Colonic mucosa (tissue), 4 donors: ENCODE results near the gene ITSN1. TPM values are rescaled to one million over a fixed set of nuclear protein-coding genes. Genes with fewer than 3 reads are reported as not detected.
A peak's percentile ranks its signal among the peaks of the same experiment; 100 is the strongest.
"Not testable (repeated sequence)": the region's sequence is repeated elsewhere in the genome, so short reads cannot be mapped to it uniquely, and the experiment has no call there.

Experiments
- DNase-seq: peaks from one replicate; pipeline ENCODE4 v3.0.0-alpha.2; 2020
- H3K27ac ChIP-seq: fragments of 200-600 bp; one replicate; pipeline ENCODE4 v1.8.0; 2021
- H3K27me3 ChIP-seq: fragments of 200-600 bp; one replicate; pipeline ENCODE4 v1.8.0; 2021
- H3K36me3 ChIP-seq: fragments of 200-600 bp; one replicate; pipeline ENCODE4 v1.8.0; 2021
- H3K4me1 ChIP-seq: fragments of 200-600 bp; one replicate; pipeline ENCODE4 v1.8.0; 2021; ENCODE audit warnings: mild to moderate bottlenecking
- H3K4me3 ChIP-seq: fragments of 200-600 bp; one replicate; pipeline ENCODE4 v1.8.0; 2021
- H3K9ac ChIP-seq, 2 donors: one replicate each; pipeline ENCODE4 v1.7.0; 2013; ENCODE audit warnings: control low read depth in 2 of 2, low read depth in 2 of 2, low read length in 2 of 2
- H3K9me3 ChIP-seq: fragments of 200-600 bp; one replicate; pipeline ENCODE4 v1.8.0; 2021
- CTCF ChIP-seq: fragments of 200-600 bp; IDR thresholded peaks from one replicate; pipeline ENCODE4 v1.8.0; 2022; ENCODE audit warnings: antibody characterized with exemption, mild to moderate bottlenecking
- intact Hi-C: fragments of 100-400 bp; cut with DNase I; formaldehyde crosslinking; loops from one replicate; pipeline ENCODE4 v1.14.1; 2022
- total RNA-seq, 2 donors: library from RNA; stranded (reverse); fragmentation: NEBNext Ultra II Directional in 1 of 2; extraction: Animal tissue kit (Norgen Biotek cat#: 25700) in 1 of 2; gene quantifications; one replicate each; pipeline ENCODE4 v1.2.1, GENCODE V29; 2021
- donor health status: healthy.
- donor health status: DM: no; HTN: no; CAD: no.
- donor health status: DM: no; HTN: no; CAD: no.

ITSN1 gene
- total RNA-seq, 2 donors from 2014 or later, result 22.4 to 28.3 TPM

- peaks cover 6% of the 10 kb centered on the region for H3K36me3 ChIP-seq
- DNase-seq, result no peak
- H3K4me3 ChIP-seq, result no peak overlapping the region
- TF ChIP-seq CTCF, result no peak
- no peak overlapping the region for H3K27ac ChIP-seq
- no peak overlapping the region for H3K9ac ChIP-seq
- intact Hi-C loops, result no loop called here
- H3K9me3 ChIP-seq, result no peaks in the 10 kb centered on the region
- no peaks in the 10 kb centered on the region for H3K4me1 ChIP-seq
- no peaks in the 10 kb centered on the region for H3K27me3 ChIP-seq
These were observed 23.9 kb upstream of the ITSN1 start for GRCh38 chr21:33618407-33618806.

- peaks cover 7% of the 10 kb centered on the region for H3K36me3 ChIP-seq
- TF ChIP-seq CTCF, result no peak
- H3K4me3 ChIP-seq, result no peak overlapping the region
- no peak overlapping the region for H3K9ac ChIP-seq
- no peak for DNase-seq
- no peaks in the 10 kb centered on the region for H3K9me3 ChIP-seq
- intact Hi-C loops, result no loop called here
- H3K27ac ChIP-seq, result no peak overlapping the region
- H3K27me3 ChIP-seq, result no peaks in the 10 kb centered on the region
- H3K4me1 ChIP-seq, result no peaks in the 10 kb centered on the region
These were observed 22.6 kb upstream of the ITSN1 start for GRCh38 chr21:33619726-33620125.

- Histone ChIP-seq H3K9me3 (no peaks in the 10 kb centered on the region), H3K36me3 (peaks cover 7% of the 10 kb centered on the region), H3K4me1 (no peaks in the 10 kb centered on the region), H3K27me3 (no peaks in the 10 kb centered on the region), H3K9ac (no peak overlapping the region), H3K4me3 (no peak overlapping the region), H3K27ac (no peak overlapping the region)
- intact Hi-C loops, result no loop called here
- DNase-seq, result no peak
- no peak for TF ChIP-seq CTCF
These were observed 20.0 kb upstream of the ITSN1 start for GRCh38 chr21:33622253-33622652.

- H3K27ac ChIP-seq, H3K4me1 ChIP-seq, H3K9me3 ChIP-seq, DNase-seq, H3K9ac ChIP-seq, H3K27me3 ChIP-seq, intact Hi-C loops, H3K4me3 ChIP-seq: not testable (repeated sequence)
- peaks cover 12% of the 10 kb centered on the region for H3K36me3 ChIP-seq
These were observed 16.1 kb upstream of the ITSN1 start for GRCh38 chr21:33626151-33626550.

- intact Hi-C loops, result no loop called here
- H3K9me3 ChIP-seq, result no peaks in the 10 kb centered on the region
- no peaks in the 10 kb centered on the region for H3K27me3 ChIP-seq
- TF ChIP-seq CTCF, result no peak
- H3K27ac ChIP-seq, result no peak overlapping the region
- H3K36me3 ChIP-seq, result peaks cover 5% of the 10 kb centered on the region
- H3K9ac ChIP-seq, result no peak overlapping the region
- no peaks in the 10 kb centered on the region for H3K4me1 ChIP-seq
- H3K4me3 ChIP-seq, result no peak overlapping the region
- DNase-seq, result no peak
These were observed 8.0 kb upstream of the ITSN1 start for GRCh38 chr21:33634254-33634653.

GRCh38 chr21:33640697-33641351 lies 1.5 kb upstream of the ITSN1 start:
- no peak for TF ChIP-seq CTCF
- peak overlapping the region; percentile 86 to 98 for H3K9ac ChIP-seq
- peak overlapping the region; percentile 89 for H3K27ac ChIP-seq
- peak overlapping the region; percentile 91 for H3K4me3 ChIP-seq
- H3K9me3 ChIP-seq, result no peaks in the 10 kb centered on the region
- DNase-seq, result peak; percentile 31
- H3K36me3 ChIP-seq, result no peaks in the 10 kb centered on the region
- peaks cover 11% of the 10 kb centered on the region for H3K4me1 ChIP-seq
- H3K27me3 ChIP-seq, result no peaks in the 10 kb centered on the region
- intact Hi-C loops, result no loop called here
